GM03348 (cell line): ENCODE results near the gene TRMT5.

Source experiments
- DNase-seq: peaks from one replicate; pipeline ENCODE4 v3.0.0; 2012; ENCODE audit warnings: low spot score

The TRMT5 gene

GRCh38 chr14:60964904-60965303 is 16.0 kb downstream of the TRMT5 start:
- DNase-seq: no peak

GRCh38 chr14:60963761-60964160 is 17.1 kb downstream of the TRMT5 start:
- no peak for DNase-seq

- DNase-seq: no peak
These were observed 22.7 kb downstream of the TRMT5 start for GRCh38 chr14:60958146-60958545.

- DNase-seq: no peak
These were observed 24.2 kb downstream of the TRMT5 start for GRCh38 chr14:60956632-60957031.

- DNase-seq: no peak
These were observed 24.7 kb downstream of the TRMT5 start for GRCh38 chr14:60956202-60956601.

GRCh38 chr14:60951776-60952435 is 29.0 kb downstream of the TRMT5 start:
- peak; percentile 9 for DNase-seq

- no peak for DNase-seq
These were observed 34.1 kb downstream of the TRMT5 start for GRCh38 chr14:60946773-60947172.

GRCh38 chr14:60945984-60946383 is 34.9 kb downstream of the TRMT5 start:
- DNase-seq: no peak

GRCh38 chr14:60944204-60944603 is 36.7 kb downstream of the TRMT5 start:
- DNase-seq: no peak

GRCh38 chr14:60943637-60944032 is 37.2 kb downstream of the TRMT5 start:
- DNase-seq: no peak

- no peak for DNase-seq
These were observed 45.6 kb downstream of the TRMT5 start for GRCh38 chr14:60935319-60935718.

- no peak for DNase-seq
These were observed 46.8 kb downstream of the TRMT5 start for GRCh38 chr14:60933920-60934655.

- no peak for DNase-seq
These were observed 49.7 kb downstream of the TRMT5 start for GRCh38 chr14:60931218-60931617.

- DNase-seq: no peak
These were observed 54.9 kb downstream of the TRMT5 start for GRCh38 chr14:60926002-60926401.

- no peak for DNase-seq
These were observed 55.6 kb downstream of the TRMT5 start for GRCh38 chr14:60925286-60925685.

GRCh38 chr14:60922050-60922449 is 58.8 kb downstream of the TRMT5 start:
- DNase-seq: no peak
